HG02759 (cell line): ENCODE measurements around the gene TGM5.
"Not testable (repeated sequence)": the region's sequence is repeated elsewhere in the genome, so short reads cannot be mapped to it uniquely, and the experiment has no call there.

Source experiments
- ATAC-seq: cut with Tn5 transposase; IDR thresholded peaks from one replicate; pipeline ENCODE4 v1.9.1; 2021; ENCODE audit warnings: mild to moderate bottlenecking, moderate library complexity; ENCODE audit not compliant: unreplicated experiment

Gene TGM5

GRCh38 chr15:43266834-43267233 is at the start of gene TGM5:
TSS of gene TGM5 (minus strand) at chr15:43266928. CDS start at chr15:43266849, 79 bp downstream.
- no peak for ATAC-seq

- ATAC-seq = no peak
These were observed 47.4 kb upstream of the TGM5 start for GRCh38 chr15:43314171-43314570.

- ATAC-seq = no peak
These were observed 45.6 kb upstream of the TGM5 start for GRCh38 chr15:43312378-43312777.

- ATAC-seq = no peak
These were observed 35.6 kb upstream of the TGM5 start, which contains the start of gene TGM7 for GRCh38 chr15:43302205-43302817. TSS of gene TGM7 (minus strand) at chr15:43302255.

DNA sequence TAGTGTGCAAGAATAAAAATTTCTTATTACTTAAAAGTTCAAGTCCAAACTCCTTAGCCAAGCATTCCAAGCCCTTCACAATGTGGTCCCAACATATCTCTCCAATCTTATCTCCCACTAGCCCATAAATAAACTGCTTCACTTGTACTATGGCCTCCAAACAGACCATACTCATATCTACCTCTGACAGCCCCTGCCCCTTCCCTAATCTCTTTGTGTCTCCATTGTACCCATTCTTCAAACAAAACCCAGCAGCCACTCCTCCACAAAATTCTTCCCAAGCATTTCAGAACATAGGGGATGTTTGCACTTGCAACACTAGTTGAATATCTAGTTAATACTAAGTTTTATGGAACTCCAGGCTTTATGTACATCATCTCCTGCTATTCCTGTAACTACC is 33.2 kb upstream of the TGM5 start:
- ATAC-seq = no peak

DNA sequence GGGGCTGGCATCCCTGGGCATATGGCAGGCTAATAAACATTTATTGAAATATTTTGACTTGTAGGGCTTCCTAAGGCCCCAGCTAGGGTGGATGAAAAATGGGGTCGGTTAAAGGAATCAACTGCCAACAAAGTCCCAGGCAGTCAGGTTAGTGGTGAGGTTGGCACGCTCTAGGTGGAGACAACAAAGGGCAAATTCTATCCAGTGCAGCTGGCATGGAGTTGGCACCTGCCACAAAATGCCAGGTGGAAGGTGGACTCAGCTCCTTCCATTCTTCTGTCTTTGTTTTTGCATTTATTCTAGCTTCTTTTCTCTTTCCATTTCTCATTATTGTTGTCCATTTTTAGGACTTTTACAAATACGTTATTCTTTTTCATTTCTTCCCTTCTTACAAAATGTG is 32.7 kb upstream of the TGM5 start:
- ATAC-seq = no peak

- ATAC-seq = no peak
These were observed 27.5 kb upstream of the TGM5 start for GRCh38 chr15:43294091-43294706.

- no peak for ATAC-seq
These were observed 26.7 kb upstream of the TGM5 start for GRCh38 chr15:43293432-43293831.

GRCh38 chr15:43292375-43293078 is 25.8 kb upstream of the TGM5 start:
- no peak for ATAC-seq

DNA sequence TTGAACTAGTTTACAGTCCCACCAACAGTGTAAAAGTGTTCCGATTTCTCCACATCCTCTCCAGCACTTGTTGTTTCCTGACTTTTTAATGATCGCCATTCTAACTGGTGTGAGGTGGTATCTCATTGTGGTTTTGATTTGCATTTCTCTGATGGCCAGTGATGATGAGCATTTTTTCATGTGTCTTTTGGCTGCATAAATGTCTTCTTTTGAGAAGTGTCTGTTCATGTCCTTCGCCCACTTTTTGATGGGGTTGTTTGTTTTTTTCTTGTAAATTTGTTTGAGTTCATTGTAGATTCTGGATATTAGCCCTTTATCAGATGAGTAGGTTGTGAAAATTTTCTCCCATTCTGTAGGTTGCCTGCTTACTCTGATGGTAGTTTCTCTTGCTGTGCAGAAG is 22.9 kb upstream of the TGM5 start:
- ATAC-seq = not testable (repeated sequence)

DNA sequence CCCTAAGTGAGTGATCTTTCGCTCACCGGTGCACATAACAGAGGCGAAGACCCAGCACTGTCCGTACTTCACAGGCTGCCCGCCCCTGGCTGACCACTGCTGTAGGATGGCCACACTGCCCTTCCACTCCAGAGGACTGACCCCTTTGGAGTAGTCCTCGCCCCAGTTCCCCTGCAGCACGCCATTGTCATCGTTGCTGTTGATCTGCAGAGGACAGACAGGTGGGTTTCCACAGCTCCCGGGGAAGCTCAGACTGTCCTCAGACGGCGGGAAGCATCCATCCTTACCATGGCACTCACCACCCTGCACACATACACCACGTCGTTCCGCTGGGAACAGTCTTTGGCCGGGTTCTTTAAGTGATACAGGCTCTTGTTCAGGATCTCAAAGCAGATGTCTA is 20.5 kb upstream of the TGM5 start:
- ATAC-seq = no peak

DNA sequence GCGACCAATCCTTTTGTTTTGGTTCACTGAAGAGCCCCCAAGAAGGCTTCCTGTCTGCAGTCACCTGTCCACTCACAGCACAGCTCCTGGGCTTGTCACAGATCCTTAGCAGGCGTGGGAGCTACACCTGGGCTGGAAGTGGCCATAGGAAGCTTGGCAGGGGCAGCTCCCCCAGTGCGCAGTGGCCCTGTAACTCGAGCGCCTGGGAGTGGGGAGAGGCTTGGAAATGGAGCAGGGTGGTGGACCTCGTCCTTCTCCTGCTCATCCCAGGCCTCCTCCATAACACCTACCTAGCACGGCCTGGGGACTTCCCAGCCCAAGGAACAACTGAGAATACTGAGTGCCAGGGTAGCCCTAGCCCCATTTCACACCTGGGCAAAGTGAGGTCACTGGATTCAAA is 19.3 kb upstream of the TGM5 start:
- ATAC-seq = no peak

DNA sequence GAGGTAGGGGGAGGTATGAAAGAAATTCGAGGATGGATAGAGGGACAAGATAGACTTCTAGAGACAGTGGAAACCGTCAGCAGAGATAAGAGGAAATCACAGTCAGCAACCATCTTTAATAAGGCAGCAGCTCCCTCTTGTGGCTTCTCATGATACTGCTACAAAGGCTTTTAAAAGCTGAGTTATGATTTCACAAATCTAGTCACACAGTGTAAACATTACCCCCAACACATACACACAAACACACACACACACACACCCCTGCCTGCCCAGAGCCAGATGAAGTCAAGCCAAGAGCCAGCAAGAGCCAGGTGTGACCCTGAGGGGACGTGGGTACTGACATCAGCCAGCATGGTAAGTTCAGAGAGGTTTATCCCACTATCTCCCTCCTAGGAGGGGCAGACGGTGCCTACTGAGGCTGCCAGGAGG is 18.9 kb upstream of the TGM5 start:
- ATAC-seq = no peak

GRCh38 chr15:43283526-43283925 is 16.8 kb upstream of the TGM5 start:
- no peak for ATAC-seq

DNA sequence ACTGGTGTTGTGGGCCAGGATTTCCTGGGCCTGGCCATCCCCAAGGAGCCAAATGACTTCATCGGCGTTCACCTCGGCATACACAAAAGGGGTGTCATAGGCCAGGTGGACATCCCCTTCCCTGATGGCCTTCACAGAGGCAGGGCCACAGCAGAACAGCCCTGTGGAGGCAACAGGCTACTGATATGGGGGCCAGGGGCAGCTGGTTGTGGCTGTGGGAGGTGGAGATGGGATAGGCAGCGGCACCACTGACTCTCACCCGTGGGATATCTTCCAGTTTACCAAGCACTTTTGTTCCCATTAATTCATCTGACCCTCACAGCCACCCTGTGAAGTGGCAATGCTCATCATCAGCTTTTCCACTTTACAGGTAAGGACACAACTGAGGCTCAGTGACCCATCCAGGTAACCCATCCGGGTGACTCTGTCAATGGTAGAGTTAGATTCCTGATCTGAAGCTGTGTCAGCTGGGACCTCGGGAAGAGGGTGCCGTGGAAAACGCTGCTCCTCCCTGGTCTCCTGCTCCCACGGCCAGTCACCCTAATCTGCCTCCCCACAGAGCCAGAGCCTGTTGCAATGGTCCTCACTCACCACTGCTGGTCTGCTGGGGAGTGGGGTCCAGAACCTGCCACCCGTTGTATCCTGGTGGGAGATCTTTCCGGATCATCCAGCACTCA is 15.3 kb upstream of the TGM5 start:
- no peak for ATAC-seq

DNA sequence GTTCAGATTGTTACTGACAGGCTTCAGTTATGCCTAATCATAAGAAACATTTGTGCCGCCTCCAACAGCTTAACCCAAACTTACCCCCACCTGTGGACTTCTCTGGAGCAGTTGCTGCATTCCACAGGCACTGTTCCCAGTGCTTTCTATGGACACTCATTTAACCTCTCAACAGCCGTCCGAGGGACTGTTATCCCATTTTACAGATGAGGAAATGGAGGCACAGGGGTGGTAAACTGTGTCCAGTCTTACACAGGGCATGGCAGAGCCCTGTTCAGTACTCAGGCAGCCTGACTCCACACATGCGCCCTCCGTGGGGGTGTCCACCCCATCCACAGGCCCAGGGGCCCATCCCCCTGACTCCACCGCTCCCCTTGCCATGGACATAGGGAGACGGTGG is 14.3 kb upstream of the TGM5 start:
- no peak for ATAC-seq

DNA sequence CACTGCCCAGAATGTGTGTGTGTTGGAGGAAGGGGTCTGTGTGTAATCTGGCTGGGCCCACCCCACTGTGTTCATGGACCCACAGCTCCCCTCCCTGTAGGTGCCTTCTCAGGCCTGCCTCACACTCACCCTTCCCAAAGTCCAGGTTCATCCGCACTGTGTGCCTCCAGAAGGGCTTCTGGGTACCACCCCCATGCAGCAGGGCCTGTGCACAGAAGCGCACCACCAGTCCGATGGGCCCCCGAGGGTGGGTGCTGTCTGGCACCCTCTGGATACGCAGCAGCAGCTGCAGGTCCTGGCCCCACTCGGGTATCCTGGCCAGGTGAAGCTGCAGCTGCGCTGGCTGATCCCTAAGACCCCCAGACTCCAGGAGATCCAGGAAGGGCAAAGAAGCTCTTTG is 12.8 kb upstream of the TGM5 start:
- no peak for ATAC-seq

- ATAC-seq = no peak
These were observed 12.1 kb upstream of the TGM5 start for GRCh38 chr15:43278869-43279268.

DNA sequence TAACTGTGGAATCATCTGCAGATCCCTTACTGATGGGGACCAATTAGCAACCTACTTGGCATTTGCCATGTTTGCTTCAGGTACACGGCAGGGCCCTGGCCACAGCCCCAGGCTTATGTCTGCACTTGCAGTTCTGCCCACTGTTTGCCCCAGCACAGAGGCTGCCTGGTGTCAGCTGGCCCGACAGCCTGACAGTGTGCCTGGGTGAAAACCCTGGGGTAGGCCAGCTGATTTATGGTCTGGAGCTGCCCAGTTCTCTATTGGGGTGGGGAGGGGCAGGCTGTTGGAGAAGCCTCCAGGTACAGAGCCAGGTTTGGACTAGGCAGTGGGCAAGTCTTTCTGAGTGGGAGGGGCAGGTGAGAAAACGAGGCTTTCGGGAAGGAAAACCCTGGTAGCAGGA is 11.2 kb upstream of the TGM5 start:
- no peak for ATAC-seq

- ATAC-seq = no peak
These were observed 10.6 kb upstream of the TGM5 start for GRCh38 chr15:43277231-43277823.

GRCh38 chr15:43276563-43277200 is 10.0 kb upstream of the TGM5 start:
- ATAC-seq = no peak
